PC-9 (cell line): ENCODE measurements around the gene SLC4A11. TPM values are rescaled to one million over a fixed set of nuclear protein-coding genes. Genes with fewer than 3 reads are reported as not detected.

Experiments used
- BruUV-seq: library from RNA; stranded (reverse); fragments of 400-500 nt; replicated peaks from 2 replicates; lab custom pipeline; 2021; lab: Mats Ljungman, UMichigan
- CTCF ChIA-PET: fragments of 300-600 bp; sonication (Branson Sonifier 250); formaldehyde crosslinking; loops from one replicate; lab custom pipeline; 2022; ENCODE audit warnings: antibody characterized with exemption; lab: Charles Lee
- POLR2A ChIA-PET: fragments of 300-600 bp; sonication (Branson Sonifier 250); formaldehyde crosslinking; loops from one replicate; lab custom pipeline; 2022; ENCODE audit warnings: antibody characterized with exemption; ENCODE audit not compliant: unreplicated experiment; lab: Charles Lee
- DNase-seq, 2 experiments: peaks; one replicate each; pipeline versions ENCODE4 v3.0.0 to v3.0.0-alpha.2; 2015 to 2022; ENCODE audit warnings: mixed read lengths in 1 of 2
- H2AFZ ChIP-seq: fragments of 200-600 bp; sonication (generic); 2 replicates; pipeline ENCODE4 v1.8.1; 2017; ENCODE audit warnings: antibody characterized with exemption
- H3F3A ChIP-seq: fragments of 200-600 bp; sonication (generic); 2 replicates; pipeline ENCODE4 v1.8.1; 2017; ENCODE audit warnings: antibody characterized with exemption, mild to moderate bottlenecking, low read depth; ENCODE audit not compliant: insufficient read depth
- H3K27ac ChIP-seq: fragments of 200-600 bp; sonication (generic); 2 replicates; pipeline ENCODE4 v1.6.1; 2016; ENCODE audit warnings: mixed run types
- H3K27me3 ChIP-seq: fragments of 200-600 bp; sonication (generic); 2 replicates; pipeline ENCODE4 v1.6.1; 2016; ENCODE audit warnings: low read depth, mixed run types; ENCODE audit not compliant: insufficient read depth
- H3K36me3 ChIP-seq: fragments of 200-600 bp; sonication (generic); 2 replicates; pipeline ENCODE4 v1.6.1; 2016; ENCODE audit warnings: low read depth, mixed run types
- H3K4me1 ChIP-seq: fragments of 200-600 bp; sonication (generic); replicated peaks from 2 replicates; pipeline ENCODE4 v1.6.1; 2016; ENCODE audit warnings: mixed run types; ENCODE audit not compliant: insufficient read depth
- H3K4me2 ChIP-seq: fragments of 200-600 bp; sonication (generic); 2 replicates; pipeline ENCODE4 v1.6.1; 2017; ENCODE audit warnings: mixed run types
- H3K4me3 ChIP-seq: fragments of 200-600 bp; sonication (generic); 2 replicates; pipeline ENCODE4 v1.6.1; 2016; ENCODE audit warnings: mixed run types
- H3K79me2 ChIP-seq: fragments of 200-600 bp; sonication (generic); 2 replicates; pipeline ENCODE4 v1.6.1; 2017; ENCODE audit warnings: low read depth, mixed run types
- H3K9me2 ChIP-seq: fragments of 200-600 bp; sonication (generic); 2 replicates; pipeline ENCODE4 v1.8.1; 2017; ENCODE audit warnings: mild to moderate bottlenecking; ENCODE audit not compliant: insufficient read depth
- H3K9me3 ChIP-seq: fragments of 200-600 bp; sonication (generic); 2 replicates; pipeline ENCODE4 v1.8.1; 2016; ENCODE audit warnings: low read depth; ENCODE audit not compliant: insufficient read depth
- H4K20me1 ChIP-seq: fragments of 200-600 bp; sonication (generic); 2 replicates; pipeline ENCODE4 v1.8.1; 2017; ENCODE audit not compliant: insufficient read depth
- EZH2 ChIP-seq: fragments of 200-600 bp; sonication (generic); IDR thresholded peaks from 2 replicates; pipeline ENCODE4 v1.8.0; 2017; ENCODE audit warnings: antibody characterized with exemption, low read depth
- intact Hi-C: fragments of 100-400 bp; cut with micrococcal nuclease; formaldehyde crosslinking; loops from one replicate; pipeline ENCODE4 v1.10.0; 2022; ENCODE audit not compliant: unreplicated experiment
- total RNA-seq: library from RNA; stranded (reverse); gene quantifications from 2 replicates; pipeline ENCODE4 v1.2.3, GENCODE V29; 2021
- TF ChIP-seq, protein P1 (sequence below): fragments of 200-600 bp; sonication (generic); conservative IDR thresholded peaks from 2 replicates; pipeline ENCODE4 v1.6.1; 2017; ENCODE audit warnings: mixed run types, antibody characterized with exemption, mild to moderate bottlenecking, moderate library complexity

SLC4A11 gene
- total RNA-seq, 1 experiment from 2014 or later: 46.1 TPM

GRCh38 chr20:3199206-3199605, 39.8 kb downstream of the SLC4A11 start:
- no peaks in the 10 kb centered on the region for H3F3A ChIP-seq
- no peaks in the 10 kb centered on the region for H3K9me2 ChIP-seq
- intact Hi-C loops: no loop called here
- no peaks in the 10 kb centered on the region for H4K20me1 ChIP-seq
- ChIA-PET POLR2A (no interaction called here), CTCF (no interaction called here)
- no peak for TF ChIP-seq EZH2
- TF ChIP-seq, protein P1, sequence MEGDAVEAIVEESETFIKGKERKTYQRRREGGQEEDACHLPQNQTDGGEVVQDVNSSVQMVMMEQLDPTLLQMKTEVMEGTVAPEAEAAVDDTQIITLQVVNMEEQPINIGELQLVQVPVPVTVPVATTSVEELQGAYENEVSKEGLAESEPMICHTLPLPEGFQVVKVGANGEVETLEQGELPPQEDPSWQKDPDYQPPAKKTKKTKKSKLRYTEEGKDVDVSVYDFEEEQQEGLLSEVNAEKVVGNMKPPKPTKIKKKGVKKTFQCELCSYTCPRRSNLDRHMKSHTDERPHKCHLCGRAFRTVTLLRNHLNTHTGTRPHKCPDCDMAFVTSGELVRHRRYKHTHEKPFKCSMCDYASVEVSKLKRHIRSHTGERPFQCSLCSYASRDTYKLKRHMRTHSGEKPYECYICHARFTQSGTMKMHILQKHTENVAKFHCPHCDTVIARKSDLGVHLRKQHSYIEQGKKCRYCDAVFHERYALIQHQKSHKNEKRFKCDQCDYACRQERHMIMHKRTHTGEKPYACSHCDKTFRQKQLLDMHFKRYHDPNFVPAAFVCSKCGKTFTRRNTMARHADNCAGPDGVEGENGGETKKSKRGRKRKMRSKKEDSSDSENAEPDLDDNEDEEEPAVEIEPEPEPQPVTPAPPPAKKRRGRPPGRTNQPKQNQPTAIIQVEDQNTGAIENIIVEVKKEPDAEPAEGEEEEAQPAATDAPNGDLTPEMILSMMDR: no peak
- BruUV-seq: no TSS peak
- no peaks in the 10 kb centered on the region for H3K27me3 ChIP-seq
- no peak overlapping the region for H3K27ac ChIP-seq
- H3K9me3 ChIP-seq: no peaks in the 10 kb centered on the region
- H3K4me1 ChIP-seq: peaks cover 10% of the 10 kb centered on the region
- H3K4me2 ChIP-seq: no peak overlapping the region
- no peaks in the 10 kb centered on the region for H3K36me3 ChIP-seq
- no peak for DNase-seq
- H3K4me3 ChIP-seq: no peak overlapping the region
- H2AFZ ChIP-seq: no peak overlapping the region
- peaks cover 24% of the 10 kb centered on the region for H3K79me2 ChIP-seq

- ChIA-PET CTCF (no interaction called here), POLR2A (no interaction called here)
- H3K79me2 ChIP-seq: no peaks in the 10 kb centered on the region
- no peaks in the 10 kb centered on the region for H3K27me3 ChIP-seq
- TF ChIP-seq, protein P1: no peak
- no peak for TF ChIP-seq EZH2
- no peaks in the 10 kb centered on the region for H3K9me3 ChIP-seq
- no TSS peak for BruUV-seq
- H3K27ac ChIP-seq: no peak overlapping the region
- H2AFZ ChIP-seq: no peak overlapping the region
- no peak overlapping the region for H3K4me3 ChIP-seq
- H3K9me2 ChIP-seq: no peaks in the 10 kb centered on the region
- H3K36me3 ChIP-seq: 0 out of 2 replicates have a peak, but pooled peaks cover 3% of the 10 kb centered on the region
- H3F3A ChIP-seq: no peaks in the 10 kb centered on the region
- no peak for DNase-seq
- intact Hi-C loops: no loop called here
- no peaks in the 10 kb centered on the region for H4K20me1 ChIP-seq
- H3K4me1 ChIP-seq: no peaks in the 10 kb centered on the region
- no peak overlapping the region for H3K4me2 ChIP-seq
These were observed 43.3 kb downstream of the SLC4A11 start for GRCh38 chr20:3195590-3196237.

- no peaks in the 10 kb centered on the region for H3K79me2 ChIP-seq
- no peak overlapping the region for H3K4me2 ChIP-seq
- H3K27ac ChIP-seq: no peak overlapping the region
- H3F3A ChIP-seq: no peaks in the 10 kb centered on the region
- no peaks in the 10 kb centered on the region for H4K20me1 ChIP-seq
- H3K36me3 ChIP-seq: 0 out of 2 replicates have a peak, but pooled peaks cover 3% of the 10 kb centered on the region
- H3K27me3 ChIP-seq: no peaks in the 10 kb centered on the region
- no peak overlapping the region for H3K4me3 ChIP-seq
- no peaks in the 10 kb centered on the region for H3K9me3 ChIP-seq
- CTCF ChIA-PET: no interaction called here
- DNase-seq: no peak
- H3K9me2 ChIP-seq: no peaks in the 10 kb centered on the region
- intact Hi-C loops: no loop called here
- BruUV-seq: no TSS peak
- no peak for TF ChIP-seq EZH2
- TF ChIP-seq, protein P1: no peak
- no peak overlapping the region for H2AFZ ChIP-seq
- H3K4me1 ChIP-seq: no peaks in the 10 kb centered on the region
- POLR2A ChIA-PET: no interaction called here
These were observed 44.2 kb downstream of the SLC4A11 start for GRCh38 chr20:3194617-3195280.
